HepG2 (cell line): Measurements from ENCODE around the gene GPR162. TPM values are rescaled to one million over a fixed set of nuclear protein-coding genes. Genes with fewer than 3 reads are reported as not detected.

Experiments used
- ATAC-seq: fragments of 200-7000 bp; cut with Tn5 transposase; 3 replicates; pipeline ENCODE4 v1.9.1; 2020; ENCODE audit warnings: mild to moderate bottlenecking, moderate library complexity
- BruUV-seq: library from RNA; stranded (reverse); fragments of 400-500 nt; replicated peaks from 2 replicates; lab custom pipeline; 2021; lab: Mats Ljungman, UMichigan
- CTCF ChIA-PET: fragments of 300-600 bp; formaldehyde crosslinking; extraction: SDS; loops from one replicate; lab custom pipeline; 2021; ENCODE audit warnings: low total read pairs, inconsistent platforms, low intra/inter-chr PET ratio; lab: Yijun Ruan, JAX
- POLR2A ChIA-PET: fragments of 350-600 bp; sonication (Branson Sonifier 250); formaldehyde crosslinking; loops from one replicate; lab custom pipeline; 2020; ENCODE audit warnings: antibody characterized with exemption, inconsistent platforms; lab: Yijun Ruan, JAX
- DNase-seq: peaks from one replicate; pipeline ENCODE4 v3.0.0-alpha.2; 2015; ENCODE audit warnings: low spot score
- FAIRE-seq: peaks from 3 replicates; lab custom pipeline; 2011; peaks lifted over from hg19 to GRCh38; lab: Jason Lieb, UNC
- H2AFZ ChIP-seq: one replicate; pipeline ENCODE4 v1.6.1; 2011; ENCODE audit warnings: low read length, inconsistent platforms
- H3K27ac ChIP-seq: fragments of 300-600 bp; 3 replicates; pipeline ENCODE4 v1.8.0; 2011; ENCODE audit warnings: mixed run types, mild to moderate bottlenecking, mixed read lengths, low read length, inconsistent platforms; ENCODE audit not compliant: insufficient read depth; ENCODE audit errors: extremely low read length
- H3K27me3 ChIP-seq, 2 experiments: fragments of 200-600 bp in 1 of 2; 2 replicates in 1 of 2; 3 replicates in 1 of 2; pipeline versions ENCODE4 v1.6.0 to v1.8.0; 2011; ENCODE audit warnings: low read length in 2 of 2, mild to moderate bottlenecking in 2 of 2, moderate library complexity in 2 of 2, inconsistent platforms in 1 of 2; ENCODE audit not compliant: insufficient read depth in 2 of 2, control insufficient read depth in 1 of 2
- H3K36me3 ChIP-seq, 2 experiments: fragments of 200-600 bp in 1 of 2; replicated peaks in 1 of 2; 2 replicates in 1 of 2; 3 replicates in 1 of 2; pipeline versions ENCODE4 v1.5.1 to v1.8.0; 2011; ENCODE audit warnings: low read length in 2 of 2, inconsistent platforms in 1 of 2; ENCODE audit not compliant: insufficient read depth in 2 of 2, control insufficient read depth in 1 of 2
- H3K4me1 ChIP-seq: 2 replicates; pipeline ENCODE4 v1.5.1; 2012; ENCODE audit warnings: low read length, inconsistent platforms; ENCODE audit not compliant: insufficient read depth
- H3K4me2 ChIP-seq: 2 replicates; pipeline ENCODE4 v1.6.0; 2011; ENCODE audit warnings: low read depth, low read length, inconsistent platforms
- H3K4me3 ChIP-seq, 3 experiments: fragments of 200-600 bp in 1 of 3; sonication (generic), shearing (Covaris generic) in 1 of 3; replicated peaks in 1 of 3; 2 replicates each; pipeline ENCODE4 v1.5.1; 2011 to 2016; ENCODE audit warnings: low read length in 3 of 3, inconsistent platforms in 2 of 3, low read depth in 2 of 3, mild to moderate bottlenecking in 2 of 3, control low read depth in 1 of 3, mixed read lengths in 1 of 3; ENCODE audit not compliant: insufficient read depth in 1 of 3
- H3K79me2 ChIP-seq: one replicate; pipeline ENCODE4 v1.6.1; 2011; ENCODE audit warnings: low read length, inconsistent platforms; ENCODE audit not compliant: insufficient read depth
- H3K9ac ChIP-seq: 2 replicates; pipeline ENCODE4 v1.6.0; 2011; ENCODE audit warnings: mild to moderate bottlenecking, low read depth, low read length, inconsistent platforms; ENCODE audit not compliant: insufficient read depth
- H3K9me3 ChIP-seq: 2 replicates; pipeline ENCODE4 v1.5.1; 2012; ENCODE audit warnings: mild to moderate bottlenecking, low read length
- H4K20me1 ChIP-seq: 2 replicates; pipeline ENCODE4 v1.6.0; 2011; ENCODE audit warnings: inconsistent platforms, mild to moderate bottlenecking, low read length, moderate library complexity; ENCODE audit not compliant: insufficient read depth
- AGO1 ChIP-seq: fragments of 200-400 bp; formaldehyde crosslinking; IDR thresholded peaks from 2 replicates; pipeline ENCODE4 v1.6.1; 2017; ENCODE audit warnings: mild to moderate bottlenecking, low read depth, low read length, moderate library complexity; ENCODE audit not compliant: poor library complexity, severe bottlenecking
- CENPT ChIP-seq: sonication (generic); formaldehyde crosslinking; IDR thresholded peaks from 2 replicates; pipeline ENCODE4 v1.8.0; 2022; ENCODE audit warnings: low read depth, mild to moderate bottlenecking, moderate library complexity, missing genetic modification reagents
- EP300 ChIP-seq, 3 experiments: sonication (generic) in 1 of 3; formaldehyde crosslinking in 1 of 3; IDR thresholded peaks; 2 replicates each; pipeline versions ENCODE4 v1.5.1 to v1.6.1; 2011 to 2020; ENCODE audit warnings: low read depth in 2 of 3, low read length in 2 of 3, borderline replicate concordance in 1 of 3, improper control_type of control experiment in 1 of 3, mild to moderate bottlenecking in 1 of 3, missing genetic modification reagents in 1 of 3, moderate library complexity in 1 of 3
- ISX ChIP-seq: sonication (generic); formaldehyde crosslinking; conservative IDR thresholded peaks from 2 replicates; pipeline ENCODE4 v1.5.0; 2020; ENCODE audit warnings: missing genetic modification reagents
- PHF20 ChIP-seq: sonication (generic); formaldehyde crosslinking; IDR thresholded peaks from 2 replicates; pipeline ENCODE4 v1.5.0; 2020; ENCODE audit warnings: mild to moderate bottlenecking, missing genetic modification reagents
- SP1 ChIP-seq, 2 experiments: fragments of 450-650 bp in 1 of 2; sonication (generic) in 1 of 2; formaldehyde crosslinking in 1 of 2; IDR thresholded peaks; 2 replicates each; pipeline versions ENCODE4 v1.4.0 to v1.6.1; 2016 to 2020; ENCODE audit warnings: missing genetic modification reagents in 1 of 2
- SP2 ChIP-seq: sonication (generic); formaldehyde crosslinking; IDR thresholded peaks from 2 replicates; pipeline ENCODE4 v1.5.1; 2020; ENCODE audit warnings: mild to moderate bottlenecking, missing genetic modification reagents
- SRSF9 ChIP-seq: fragments of 200-400 bp; formaldehyde crosslinking; IDR thresholded peaks from 2 replicates; pipeline ENCODE4 v1.6.1; 2018; ENCODE audit warnings: borderline replicate concordance, mild to moderate bottlenecking, low read depth, low read length; ENCODE audit not compliant: insufficient read depth, poor library complexity, severe bottlenecking
- ZNF20 ChIP-seq: sonication (generic); formaldehyde crosslinking; IDR thresholded peaks from 2 replicates; pipeline ENCODE4 v1.4.0; 2020; ENCODE audit warnings: mild to moderate bottlenecking, moderate library complexity, missing genetic modification reagents
- ZNF383 ChIP-seq: sonication (generic); formaldehyde crosslinking; IDR thresholded peaks from 2 replicates; pipeline ENCODE4 v1.4.0; 2020; ENCODE audit warnings: missing genetic modification reagents, mild to moderate bottlenecking, borderline replicate concordance
- ZNF605 ChIP-seq: sonication (generic); formaldehyde crosslinking; IDR thresholded peaks from 2 replicates; pipeline ENCODE4 v1.8.0; 2022; ENCODE audit warnings: mild to moderate bottlenecking, missing genetic modification reagents
- WGBS: methylation state at CpG from one replicate; pipeline ENCODE4 v1.1.6; 2017; ENCODE audit warnings: low lambda C conversion rate; 5-methylcytosine and 5-hydroxymethylcytosine counted together
- in situ Hi-C: cut with HindIII; loops from 2 replicates; pipeline ENCODE4 v1.10.0; 2017; ENCODE audit warnings: low pct_unique_long_range_greater_than_20kb; ENCODE audit not compliant: extremely low pct_ligation_motif_present
- intact Hi-C: fragments of 100-400 bp; cut with micrococcal nuclease; formaldehyde crosslinking; loops from one replicate; pipeline ENCODE4 v1.10.0; 2022; ENCODE audit not compliant: unreplicated experiment
- polyA plus RNA-seq, 8 experiments: library from polyadenylated mRNA; depleted of rRNA in 3 of 8; stranded (reverse) in 7 of 8; unstranded in 1 of 8; fragments of >200 nt; fragmentation: Illumina TruSeq in 4 of 8; extraction: Trizol in 4 of 8; gene quantifications; 2 replicates each; pipeline versions ENCODE4 v1.2.1 to v1.2.3, GENCODE V29; 2011 to 2016; ENCODE audit warnings: low read depth in 4 of 8, missing spikeins in 1 of 8, mixed read lengths in 1 of 8; ENCODE audit not compliant: insufficient read depth in 1 of 8
- total RNA-seq, 5 experiments: library from RNA; depleted of rRNA; stranded (reverse); fragments of >200 nt; fragmentation: Illumina TruSeq; extraction: Trizol; gene quantifications; 2 replicates each; pipeline ENCODE4 v1.2.3, GENCODE V29; 2016; ENCODE audit warnings: low read depth in 1 of 5
- TF ChIP-seq, protein P1 (sequence below): sonication (generic); formaldehyde crosslinking; IDR thresholded peaks from 2 replicates; pipeline ENCODE4 v1.4.0; 2020; ENCODE audit warnings: missing genetic modification reagents, borderline replicate concordance
- TF ChIP-seq, protein P2 (sequence below): sonication (generic); formaldehyde crosslinking; conservative IDR thresholded peaks from 2 replicates; pipeline ENCODE4 v1.8.0; 2022; ENCODE audit warnings: missing genetic modification reagents
- TF ChIP-seq, protein P3 (sequence below): IDR thresholded peaks from 2 replicates; pipeline ENCODE4 v1.6.1; 2012; ENCODE audit warnings: low read depth, low read length, improper control_type of control experiment
- TF ChIP-seq, protein P4 (sequence below): sonication (generic); formaldehyde crosslinking; IDR thresholded peaks from 2 replicates; pipeline ENCODE4 v1.8.1; 2023; ENCODE audit warnings: mild to moderate bottlenecking, moderate library complexity, missing genetic modification reagents

Gene GPR162
- total and polyA plus RNA-seq, 2 of the 13 experiments (the other 11 are each of a cell fraction or from before 2014, with no cell fraction given) = 0.08 TPM; not detected in 1

DNA sequence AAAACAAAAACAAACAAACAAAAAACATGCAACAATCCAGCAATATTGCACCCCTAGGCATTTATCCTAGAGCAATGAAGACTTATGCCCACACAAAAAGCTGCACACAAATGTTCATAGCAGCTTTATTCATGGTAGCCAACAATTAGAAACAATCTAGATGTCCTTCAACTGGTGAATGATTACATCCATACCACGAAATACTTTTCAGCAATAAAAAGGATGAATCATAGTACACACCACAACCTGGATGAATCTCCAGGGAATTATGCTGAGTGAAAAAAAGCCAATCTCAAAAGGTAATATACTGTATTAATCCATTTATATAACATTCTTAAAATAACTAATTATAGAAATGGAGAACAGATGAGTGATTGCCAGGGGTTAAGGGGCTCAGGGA lies 14.5 kb upstream of the GPR162 start:
- Histone ChIP-seq H2AFZ (no peak overlapping the region), H3K79me2 (no peaks in the 10 kb centered on the region), H3K27ac (no peak overlapping the region), H3K4me2 (no peak overlapping the region), H3K9ac (no peak overlapping the region), H3K4me1 (peaks cover 8% of the 10 kb centered on the region; the same call in 1 of the 2 replicates), H3K27me3 (peaks cover 0 to 4% of the 10 kb centered on the region in 2 experiments; a peak in 1 of 5 replicates), H3K9me3 (no peaks in the 10 kb centered on the region), H4K20me1 (no peaks in the 10 kb centered on the region), H3K4me3 (no peak overlapping the region), H3K36me3 (no peaks in the 10 kb centered on the region)
- BruUV-seq = no TSS peak
- no peak for DNase-seq
- in situ Hi-C loops = no loop called here
- FAIRE-seq = no peak
- intact Hi-C loops = no loop called here
- ATAC-seq = no peak
- 22% methylated on average over 1 of the region's 1 CpG for WGBS
- POLR2A ChIA-PET = no interaction called here
- CTCF ChIA-PET = no interaction called here
- TF ChIP-seq ZNF383 (CRISPR knock-in tag) (no peak), ZNF20 (no peak), SP1 (IDR thresholded peaks at IDR 0.05) (no peak), SP1 (CRISPR knock-in tag; IDR thresholded peaks at IDR 0.05) (no peak), CENPT (CRISPR knock-in tag) (no peak), PHF20 (CRISPR knock-in tag) (no peak), ISX (CRISPR knock-in tag) (no peak), AGO1 (no peak), EP300 (IDR thresholded peaks at IDR 0.05; ENCODE audit: low read depth in 2 of 2, low read length in 2 of 2) (no peak), EP300 (CRISPR knock-in tag; IDR thresholded peaks at IDR 0.05; ENCODE audit: borderline replicate concordance) (no peak), ZNF605 (CRISPR knock-in tag) (no peak), SRSF9 (no peak), SP2 (CRISPR knock-in tag) (no peak)
- TF ChIP-seq, protein P1, sequence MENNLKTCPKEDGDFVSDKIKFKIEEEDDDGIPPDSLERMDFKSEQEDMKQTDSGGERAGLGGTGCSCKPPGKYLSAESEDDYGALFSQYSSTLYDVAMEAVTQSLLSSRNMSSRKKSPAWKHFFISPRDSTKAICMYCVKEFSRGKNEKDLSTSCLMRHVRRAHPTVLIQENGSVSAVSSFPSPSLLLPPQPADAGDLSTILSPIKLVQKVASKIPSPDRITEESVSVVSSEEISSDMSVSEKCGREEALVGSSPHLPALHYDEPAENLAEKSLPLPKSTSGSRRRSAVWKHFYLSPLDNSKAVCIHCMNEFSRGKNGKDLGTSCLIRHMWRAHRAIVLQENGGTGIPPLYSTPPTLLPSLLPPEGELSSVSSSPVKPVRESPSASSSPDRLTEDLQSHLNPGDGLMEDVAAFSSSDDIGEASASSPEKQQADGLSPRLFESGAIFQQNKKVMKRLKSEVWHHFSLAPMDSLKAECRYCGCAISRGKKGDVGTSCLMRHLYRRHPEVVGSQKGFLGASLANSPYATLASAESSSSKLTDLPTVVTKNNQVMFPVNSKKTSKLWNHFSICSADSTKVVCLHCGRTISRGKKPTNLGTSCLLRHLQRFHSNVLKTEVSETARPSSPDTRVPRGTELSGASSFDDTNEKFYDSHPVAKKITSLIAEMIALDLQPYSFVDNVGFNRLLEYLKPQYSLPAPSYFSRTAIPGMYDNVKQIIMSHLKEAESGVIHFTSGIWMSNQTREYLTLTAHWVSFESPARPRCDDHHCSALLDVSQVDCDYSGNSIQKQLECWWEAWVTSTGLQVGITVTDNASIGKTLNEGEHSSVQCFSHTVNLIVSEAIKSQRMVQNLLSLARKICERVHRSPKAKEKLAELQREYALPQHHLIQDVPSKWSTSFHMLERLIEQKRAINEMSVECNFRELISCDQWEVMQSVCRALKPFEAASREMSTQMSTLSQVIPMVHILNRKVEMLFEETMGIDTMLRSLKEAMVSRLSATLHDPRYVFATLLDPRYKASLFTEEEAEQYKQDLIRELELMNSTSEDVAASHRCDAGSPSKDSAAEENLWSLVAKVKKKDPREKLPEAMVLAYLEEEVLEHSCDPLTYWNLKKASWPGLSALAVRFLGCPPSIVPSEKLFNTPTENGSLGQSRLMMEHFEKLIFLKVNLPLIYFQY (CRISPR knock-in tag) = no peak
- TF ChIP-seq, protein P2, sequence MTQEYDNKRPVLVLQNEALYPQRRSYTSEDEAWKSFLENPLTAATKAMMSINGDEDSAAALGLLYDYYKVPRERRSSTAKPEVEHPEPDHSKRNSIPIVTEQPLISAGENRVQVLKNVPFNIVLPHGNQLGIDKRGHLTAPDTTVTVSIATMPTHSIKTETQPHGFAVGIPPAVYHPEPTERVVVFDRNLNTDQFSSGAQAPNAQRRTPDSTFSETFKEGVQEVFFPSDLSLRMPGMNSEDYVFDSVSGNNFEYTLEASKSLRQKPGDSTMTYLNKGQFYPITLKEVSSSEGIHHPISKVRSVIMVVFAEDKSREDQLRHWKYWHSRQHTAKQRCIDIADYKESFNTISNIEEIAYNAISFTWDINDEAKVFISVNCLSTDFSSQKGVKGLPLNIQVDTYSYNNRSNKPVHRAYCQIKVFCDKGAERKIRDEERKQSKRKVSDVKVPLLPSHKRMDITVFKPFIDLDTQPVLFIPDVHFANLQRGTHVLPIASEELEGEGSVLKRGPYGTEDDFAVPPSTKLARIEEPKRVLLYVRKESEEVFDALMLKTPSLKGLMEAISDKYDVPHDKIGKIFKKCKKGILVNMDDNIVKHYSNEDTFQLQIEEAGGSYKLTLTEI = no peak
- TF ChIP-seq, protein P3, sequence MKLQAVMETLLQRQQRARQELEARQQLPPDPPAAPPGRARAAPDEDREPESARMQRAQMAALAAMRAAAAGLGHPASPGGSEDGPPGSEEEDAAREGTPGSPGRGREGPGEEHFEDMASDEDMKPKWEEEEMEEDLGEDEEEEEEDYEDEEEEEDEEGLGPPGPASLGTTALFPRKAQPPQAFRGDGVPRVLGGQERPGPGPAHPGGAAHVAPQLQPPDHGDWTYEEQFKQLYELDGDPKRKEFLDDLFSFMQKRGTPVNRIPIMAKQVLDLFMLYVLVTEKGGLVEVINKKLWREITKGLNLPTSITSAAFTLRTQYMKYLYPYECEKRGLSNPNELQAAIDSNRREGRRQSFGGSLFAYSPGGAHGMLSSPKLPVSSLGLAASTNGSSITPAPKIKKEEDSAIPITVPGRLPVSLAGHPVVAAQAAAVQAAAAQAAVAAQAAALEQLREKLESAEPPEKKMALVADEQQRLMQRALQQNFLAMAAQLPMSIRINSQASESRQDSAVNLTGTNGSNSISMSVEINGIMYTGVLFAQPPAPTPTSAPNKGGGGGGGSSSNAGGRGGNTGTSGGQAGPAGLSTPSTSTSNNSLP = no peak
- TF ChIP-seq, protein P4, sequence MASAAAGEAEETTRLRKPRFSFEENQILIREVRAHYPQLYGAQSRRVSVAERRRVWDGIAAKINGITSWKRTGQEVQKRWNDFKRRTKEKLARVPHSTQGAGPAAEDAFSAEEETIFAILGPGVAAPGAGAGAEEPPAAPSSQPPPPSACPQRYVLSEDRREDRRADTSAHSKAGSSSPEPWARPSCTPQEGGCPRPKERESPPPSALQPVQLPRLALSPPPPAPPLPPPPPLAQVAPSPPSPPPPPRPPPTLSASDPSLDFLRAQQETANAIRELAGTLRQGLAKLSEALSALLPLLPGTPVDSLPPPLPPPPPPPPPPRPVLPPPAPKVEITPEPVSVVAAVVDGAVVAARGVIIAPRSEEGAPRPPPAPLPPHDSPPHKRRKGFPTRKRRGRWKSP (CRISPR knock-in tag) = no peak
